ENCODE measurements around the gene TNRC6C.
A peak's percentile ranks its signal among the peaks of the same experiment; 100 is the strongest.
"Not testable (repeated sequence)": the region's sequence is repeated elsewhere in the genome, so short reads cannot be mapped to it uniquely, and the experiment has no call there.

TNRC6C gene

DNA sequence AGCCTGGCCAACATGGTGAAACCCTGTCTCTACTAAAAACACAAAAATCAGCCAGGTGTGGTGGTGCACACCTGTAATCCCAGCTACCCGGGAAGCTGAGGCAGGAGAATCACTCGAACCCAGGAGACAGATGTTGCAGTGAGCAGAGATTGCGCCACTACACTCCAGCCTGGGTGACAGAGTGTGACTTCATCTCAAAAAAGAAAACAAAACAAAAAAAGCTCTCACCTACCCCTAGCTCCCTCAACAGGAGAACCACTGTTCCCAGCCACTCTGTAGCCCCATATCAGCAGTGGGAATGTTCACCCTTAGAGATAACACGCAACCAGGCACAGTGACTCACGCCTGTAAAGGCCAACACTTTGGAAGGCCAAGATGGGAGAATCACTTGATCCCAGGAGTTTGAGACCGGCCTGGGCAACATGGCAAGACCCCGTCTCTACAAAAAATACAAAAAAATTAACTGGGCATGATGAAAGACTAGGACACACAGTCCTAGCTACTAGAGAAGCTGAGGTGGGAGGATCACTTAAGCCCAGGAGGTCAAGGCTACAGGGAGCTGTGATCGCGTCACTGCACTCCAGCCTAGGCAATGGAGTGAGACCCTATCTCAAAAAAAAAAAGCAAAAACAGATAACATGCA, 177.5 kb downstream of the TNRC6C start:
- no peak for TF ChIP-seq CTCF (IDR thresholded peaks at IDR 0.05; ENCODE audit: low read depth, low read length)
- H3K9me3 ChIP-seq = no peaks in the 10 kb centered on the region
- H3K27me3 ChIP-seq = 0 out of 2 replicates have a peak, but pooled peaks cover 4% of the 10 kb centered on the region
- no peaks in the 10 kb centered on the region for H3K4me1 ChIP-seq
- DNase-seq = no peak
- H3K36me3 ChIP-seq = no peaks in the 10 kb centered on the region
- H3K4me3 ChIP-seq (ENCODE audit: low read depth, low read length) = no peak overlapping the region

- H3K4me3 ChIP-seq (ENCODE audit: low read depth, low read length) = no peak overlapping the region
- no peaks in the 10 kb centered on the region for H3K27me3 ChIP-seq
- no peaks in the 10 kb centered on the region for H3K36me3 ChIP-seq
- peak; percentile 58 for TF ChIP-seq CTCF (IDR thresholded peaks at IDR 0.05; ENCODE audit: low read depth, low read length)
- no peaks in the 10 kb centered on the region for H3K9me3 ChIP-seq
- H3K4me1 ChIP-seq = peaks cover 2% of the 10 kb centered on the region; the same call in 1 of the 2 replicates
- peak; percentile 27 for DNase-seq
Measured at GRCh38 chr17:78137392-78138203, 179.1 kb downstream of the TNRC6C start.

GRCh38 chr17:78138204-78139060, 179.9 kb downstream of the TNRC6C start:
- no peak overlapping the region for H3K4me3 ChIP-seq (ENCODE audit: low read depth, low read length)
- H3K36me3 ChIP-seq = no peaks in the 10 kb centered on the region
- DNase-seq = peak; percentile 13
- TF ChIP-seq CTCF (IDR thresholded peaks at IDR 0.05; ENCODE audit: low read depth, low read length) = 0 out of 2 replicates have a peak, but pooled peaks have one; percentile 0
- no peaks in the 10 kb centered on the region for H3K9me3 ChIP-seq
- H3K27me3 ChIP-seq = no peaks in the 10 kb centered on the region
- H3K4me1 ChIP-seq = peaks cover 2% of the 10 kb centered on the region; the same call in 1 of the 2 replicates

DNA sequence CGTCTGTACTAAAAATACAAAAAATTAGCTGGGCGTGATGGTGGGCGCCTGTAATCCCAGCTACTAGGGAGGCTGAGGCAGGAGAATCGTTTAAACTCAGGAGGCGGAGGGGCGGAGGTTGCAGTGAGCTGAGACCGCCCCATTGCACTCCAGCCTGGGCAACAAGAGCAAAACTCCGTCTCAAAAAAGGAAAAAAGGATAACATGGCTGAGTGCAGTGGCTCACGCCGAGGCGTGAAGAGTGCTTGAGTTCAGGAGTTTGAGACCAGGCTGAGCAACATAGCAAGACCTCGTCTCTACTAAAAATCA, 181.3 kb downstream of the TNRC6C start:
- not testable (repeated sequence) for DNase-seq; H3K27me3 ChIP-seq; H3K36me3 ChIP-seq; H3K9me3 ChIP-seq; H3K4me3 ChIP-seq (ENCODE audit: low read depth, low read length)
- H3K4me1 ChIP-seq = peaks cover 14% of the 10 kb centered on the region

DNA sequence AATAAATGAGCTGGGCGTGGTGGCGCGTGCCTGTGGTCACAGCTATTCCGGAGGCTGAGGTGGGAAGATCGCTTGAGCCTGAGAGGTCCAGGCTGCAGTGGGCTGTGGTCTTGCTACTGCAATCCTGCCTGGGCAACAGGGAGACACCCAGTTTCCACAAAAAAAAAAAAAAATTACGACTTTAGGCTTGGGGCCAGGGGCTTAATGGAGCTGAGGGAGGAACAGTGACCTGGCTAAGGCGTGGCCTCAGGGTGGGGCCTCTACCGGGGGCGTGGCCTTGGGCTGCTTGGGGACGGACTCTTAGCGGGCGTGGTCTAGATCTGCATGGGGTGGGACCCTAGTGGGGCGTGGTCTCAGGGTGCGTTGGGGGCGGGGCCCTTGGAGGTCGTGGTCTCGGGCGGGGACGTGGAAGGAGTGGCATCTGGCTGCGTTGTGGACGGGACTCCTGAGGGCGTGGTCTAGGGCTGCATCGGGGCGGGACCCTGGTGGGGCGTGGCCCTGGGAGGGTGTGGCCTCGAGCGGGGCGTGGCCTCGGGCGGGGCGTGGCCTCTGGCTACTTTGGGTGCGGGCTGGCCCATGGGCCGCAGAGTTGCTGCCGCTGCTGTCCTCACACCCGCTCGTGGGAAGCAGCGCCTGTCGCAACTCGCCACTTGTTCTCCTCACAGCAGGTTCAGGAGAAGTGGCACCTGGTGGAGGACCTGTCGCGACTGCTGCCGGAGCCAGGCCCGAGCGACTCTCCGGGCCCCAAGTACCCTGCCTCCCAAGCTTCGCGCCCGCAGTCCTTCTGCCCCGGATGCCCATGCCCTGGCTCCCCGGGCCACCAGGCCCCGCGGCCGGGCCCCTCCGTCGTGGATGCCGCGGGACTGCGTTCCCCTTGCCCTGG, 181.9 kb downstream of the TNRC6C start:
- Histone ChIP-seq H3K4me1 (peaks cover 20% of the 10 kb centered on the region), H3K27me3 (no peaks in the 10 kb centered on the region), H3K9me3 (no peaks in the 10 kb centered on the region), H3K4me3 (ENCODE audit: low read depth, low read length) (no peak overlapping the region), H3K36me3 (no peaks in the 10 kb centered on the region)
- peak; percentile 100 for DNase-seq
- TF ChIP-seq CTCF (IDR thresholded peaks at IDR 0.05; ENCODE audit: low read depth, low read length) = no peak
